Measurements from ENCODE around the gene N4BP3. TPM values are rescaled to one million over a fixed set of nuclear protein-coding genes. Genes with fewer than 3 reads are reported as not detected.

Gene N4BP3
- total RNA-seq, 1 experiment from 2014 or later: 32.0 TPM

DNA sequence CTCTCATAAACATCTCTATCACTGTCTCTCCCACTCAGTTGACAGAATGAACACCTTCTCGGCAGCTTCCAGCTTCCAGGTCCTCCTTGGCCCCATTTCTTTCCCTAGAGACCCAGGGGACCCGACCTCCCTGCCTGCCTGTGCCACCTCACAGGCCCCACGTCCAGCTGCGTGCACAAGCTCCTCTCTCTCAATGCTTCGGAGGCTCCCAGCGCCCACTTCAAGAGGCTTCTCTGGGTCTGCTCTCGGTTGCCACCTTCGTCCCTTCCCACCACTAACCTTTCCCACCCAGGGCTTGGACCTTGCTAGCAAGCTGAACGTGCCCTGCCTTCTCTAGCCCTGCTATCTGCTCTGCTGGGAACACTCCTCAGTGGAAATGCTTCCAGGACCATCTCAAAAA, 2.8 kb upstream of the N4BP3 start:
- H3K36me3 ChIP-seq (replicated peaks; ENCODE audit: control insufficient read depth, insufficient read depth, low read length): no peaks in the 10 kb centered on the region
- no peaks in the 10 kb centered on the region for H3K27me3 ChIP-seq (ENCODE audit: control insufficient read depth, insufficient read depth, low read length)
- peak; percentile 16 for DNase-seq
- H3K4me3 ChIP-seq (ENCODE audit: insufficient read depth, low read depth, low read length): no peak overlapping the region

DNA sequence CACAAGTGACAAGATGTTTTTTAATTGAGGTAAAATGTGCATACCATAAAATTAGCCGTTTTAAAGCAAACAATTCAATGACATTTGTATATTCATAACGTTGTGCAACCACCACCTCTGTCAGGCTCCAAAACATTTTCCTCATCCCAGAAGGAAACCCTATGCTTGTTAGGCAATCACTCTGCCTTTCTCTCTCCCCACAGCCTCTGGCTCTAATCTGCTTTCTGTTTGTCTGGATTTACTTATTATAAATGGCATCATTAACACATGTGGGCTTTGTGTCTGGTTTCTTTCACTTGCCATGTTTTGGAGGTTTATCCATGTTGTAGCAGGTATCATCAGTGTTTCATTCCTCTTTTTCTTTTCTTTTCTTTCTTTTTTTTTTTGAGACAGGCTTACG, 1.4 kb upstream of the N4BP3 start:
- Histone ChIP-seq H3K36me3 (replicated peaks; ENCODE audit: control insufficient read depth, insufficient read depth, low read length) (no peaks in the 10 kb centered on the region; the same call in 1 of the 2 replicates), H3K27me3 (ENCODE audit: control insufficient read depth, insufficient read depth, low read length) (no peaks in the 10 kb centered on the region), H3K4me3 (ENCODE audit: insufficient read depth, low read depth, low read length) (no peak overlapping the region)
- DNase-seq: no peak

DNA sequence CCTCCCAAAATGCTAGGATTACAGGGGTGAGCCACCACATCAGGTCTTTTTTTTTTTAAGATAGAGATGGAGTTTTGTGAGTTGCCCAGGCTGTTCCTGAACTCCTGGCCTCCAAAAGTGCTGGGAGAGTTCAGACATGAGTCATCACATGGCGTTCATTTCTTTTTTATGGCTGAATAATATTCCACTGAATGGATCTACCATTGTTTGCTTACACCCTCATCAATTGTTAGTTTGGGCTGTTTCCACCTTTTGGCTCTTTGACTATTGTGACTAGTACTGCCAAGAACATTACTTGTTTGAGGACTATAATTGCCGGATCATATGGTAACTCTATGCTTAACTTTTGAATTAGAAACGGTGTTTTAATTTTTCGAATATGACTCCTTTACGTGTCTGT, 787 bp upstream of the N4BP3 start:
- no peak for DNase-seq
- H3K27me3 ChIP-seq (ENCODE audit: control insufficient read depth, insufficient read depth, low read length): no peaks in the 10 kb centered on the region
- peaks cover 1% of the 10 kb centered on the region for H3K36me3 ChIP-seq (replicated peaks; ENCODE audit: control insufficient read depth, insufficient read depth, low read length)
- no peak overlapping the region for H3K4me3 ChIP-seq (ENCODE audit: insufficient read depth, low read depth, low read length)

DNA sequence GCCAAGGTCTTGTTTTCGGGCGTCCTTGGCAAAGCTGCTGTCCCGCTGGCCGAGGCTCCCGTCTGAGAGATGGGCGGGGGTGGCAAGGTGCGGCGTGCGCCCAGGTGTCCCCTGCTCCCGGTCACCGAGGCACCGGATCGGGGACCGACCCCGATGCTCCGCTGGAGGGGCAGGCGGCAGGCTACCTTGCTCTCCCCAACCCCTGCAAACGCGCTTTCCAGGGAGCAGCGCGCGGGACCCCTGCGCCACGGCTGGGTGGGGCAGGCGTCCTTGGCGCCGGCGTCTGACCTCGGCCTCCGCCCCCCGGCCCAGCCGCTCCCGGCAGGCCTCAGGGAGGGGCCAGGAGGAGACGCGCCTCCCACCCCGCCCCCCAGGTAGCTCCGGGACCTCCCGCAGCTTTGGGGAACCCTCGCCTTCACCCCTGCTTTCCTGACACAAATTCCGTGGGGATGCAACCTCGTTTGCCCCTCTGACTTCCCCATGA, 551 bp downstream of the N4BP3 start:
- Histone ChIP-seq H3K4me3 (ENCODE audit: insufficient read depth, low read depth, low read length) (peak overlapping the region; percentile 93), H3K36me3 (replicated peaks; ENCODE audit: control insufficient read depth, insufficient read depth, low read length) (peaks cover 1% of the 10 kb centered on the region), H3K27me3 (ENCODE audit: control insufficient read depth, insufficient read depth, low read length) (no peaks in the 10 kb centered on the region)
- peak; percentile 90 for DNase-seq

DNA sequence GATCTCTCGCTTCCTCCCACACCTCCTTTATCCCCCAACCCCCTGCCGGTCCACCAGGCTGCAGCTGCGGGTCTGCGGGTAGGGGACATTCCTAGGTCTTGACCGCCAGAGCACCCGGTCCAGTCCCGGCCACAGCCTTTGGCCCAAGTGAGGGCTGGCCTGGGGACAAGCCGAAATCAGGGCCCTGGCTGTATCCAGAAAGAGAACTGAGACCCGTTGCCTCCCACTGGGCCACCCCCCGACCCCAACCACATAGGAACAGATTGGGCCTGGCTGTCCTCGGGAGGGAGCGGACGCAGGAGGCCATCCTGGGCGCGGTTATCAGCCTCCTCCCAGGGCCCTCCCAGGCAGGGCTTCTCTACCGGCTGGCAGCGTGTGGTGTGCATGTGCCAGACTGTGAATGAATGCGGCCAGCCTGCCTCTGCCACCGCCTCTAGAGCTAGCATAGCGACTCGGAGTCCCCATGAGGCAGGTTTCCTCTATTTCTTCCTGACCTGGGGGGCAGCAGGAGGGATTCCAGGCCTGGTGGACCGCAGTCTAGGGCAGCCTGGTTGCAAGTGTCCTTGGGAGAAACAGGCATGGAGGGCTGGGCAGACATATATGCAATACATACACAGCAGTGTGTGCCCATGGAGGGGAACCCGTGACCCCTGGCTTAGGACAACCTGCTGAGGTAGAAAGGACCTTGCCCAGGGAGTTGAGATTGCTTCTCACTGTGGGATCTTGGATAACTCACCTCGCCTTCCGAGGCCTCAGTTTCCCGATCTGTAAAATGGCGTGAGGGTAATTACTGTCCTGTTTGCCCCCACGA, 1.2 kb downstream of the N4BP3 start:
- DNase-seq: no peak
- Histone ChIP-seq H3K4me3 (ENCODE audit: insufficient read depth, low read depth, low read length) (peak overlapping the region; percentile 93), H3K27me3 (ENCODE audit: control insufficient read depth, insufficient read depth, low read length) (no peaks in the 10 kb centered on the region), H3K36me3 (replicated peaks; ENCODE audit: control insufficient read depth, insufficient read depth, low read length) (peaks cover 3% of the 10 kb centered on the region)

DNA sequence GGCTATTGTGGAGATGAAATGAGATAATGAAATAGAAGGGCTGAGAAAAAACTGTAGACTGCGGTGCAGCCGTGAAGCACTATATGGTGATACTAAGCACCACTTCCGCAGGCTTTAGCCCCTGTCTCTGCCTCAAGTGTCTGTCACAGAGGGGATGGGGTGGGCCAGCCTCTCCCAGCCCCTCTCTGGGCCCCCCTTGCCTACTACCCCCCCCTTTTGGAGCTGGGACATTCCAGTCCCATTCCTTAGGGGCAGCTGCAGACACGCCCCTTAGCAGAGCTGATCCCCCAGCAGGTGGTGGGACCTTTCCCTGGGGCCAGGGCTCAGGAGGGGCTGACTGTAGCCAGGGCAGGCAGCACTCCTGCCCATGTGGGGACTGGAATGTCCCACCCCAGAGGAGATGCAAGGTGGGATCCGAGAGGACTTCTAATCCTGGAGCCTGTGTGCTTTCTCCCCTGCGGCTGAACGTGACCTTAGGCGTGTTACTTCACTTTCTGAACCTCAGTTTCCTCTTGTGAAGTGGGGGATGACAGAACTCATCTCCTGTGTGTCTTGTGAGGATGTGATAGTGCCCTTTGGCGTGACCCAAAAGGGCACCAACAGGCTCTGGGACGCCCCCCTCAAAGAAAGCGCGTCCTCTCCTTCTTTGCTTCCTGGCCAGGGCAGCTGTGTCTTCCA, 1.9 kb downstream of the N4BP3 start:
- H3K27me3 ChIP-seq (ENCODE audit: control insufficient read depth, insufficient read depth, low read length): no peaks in the 10 kb centered on the region
- H3K36me3 ChIP-seq (replicated peaks; ENCODE audit: control insufficient read depth, insufficient read depth, low read length): peaks cover 4% of the 10 kb centered on the region
- H3K4me3 ChIP-seq (ENCODE audit: insufficient read depth, low read depth, low read length): peak overlapping the region; percentile 93
- DNase-seq: peak; percentile 91

DNA sequence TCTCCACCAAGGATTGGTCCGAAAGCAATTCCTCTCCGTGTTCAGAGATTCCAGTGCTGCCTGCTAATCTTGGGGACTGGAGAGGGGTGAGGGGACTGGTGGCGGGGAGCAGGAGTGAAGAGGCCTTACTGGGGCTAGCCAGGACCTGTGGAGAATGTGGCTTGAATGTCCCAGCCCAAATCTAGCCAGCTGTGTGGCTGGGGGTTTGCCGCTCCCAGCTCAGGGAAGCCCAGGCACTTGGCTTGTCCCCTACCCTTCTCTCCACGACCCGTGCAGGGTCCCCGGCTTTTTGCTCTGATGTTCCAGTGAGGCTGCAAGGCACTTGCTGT, 2.4 kb downstream of the N4BP3 start:
- H3K4me3 ChIP-seq (ENCODE audit: insufficient read depth, low read depth, low read length): peak overlapping the region; percentile 27
- DNase-seq: no peak
- H3K27me3 ChIP-seq (ENCODE audit: control insufficient read depth, insufficient read depth, low read length): no peaks in the 10 kb centered on the region
- H3K36me3 ChIP-seq (replicated peaks; ENCODE audit: control insufficient read depth, insufficient read depth, low read length): peaks cover 4% of the 10 kb centered on the region

DNA sequence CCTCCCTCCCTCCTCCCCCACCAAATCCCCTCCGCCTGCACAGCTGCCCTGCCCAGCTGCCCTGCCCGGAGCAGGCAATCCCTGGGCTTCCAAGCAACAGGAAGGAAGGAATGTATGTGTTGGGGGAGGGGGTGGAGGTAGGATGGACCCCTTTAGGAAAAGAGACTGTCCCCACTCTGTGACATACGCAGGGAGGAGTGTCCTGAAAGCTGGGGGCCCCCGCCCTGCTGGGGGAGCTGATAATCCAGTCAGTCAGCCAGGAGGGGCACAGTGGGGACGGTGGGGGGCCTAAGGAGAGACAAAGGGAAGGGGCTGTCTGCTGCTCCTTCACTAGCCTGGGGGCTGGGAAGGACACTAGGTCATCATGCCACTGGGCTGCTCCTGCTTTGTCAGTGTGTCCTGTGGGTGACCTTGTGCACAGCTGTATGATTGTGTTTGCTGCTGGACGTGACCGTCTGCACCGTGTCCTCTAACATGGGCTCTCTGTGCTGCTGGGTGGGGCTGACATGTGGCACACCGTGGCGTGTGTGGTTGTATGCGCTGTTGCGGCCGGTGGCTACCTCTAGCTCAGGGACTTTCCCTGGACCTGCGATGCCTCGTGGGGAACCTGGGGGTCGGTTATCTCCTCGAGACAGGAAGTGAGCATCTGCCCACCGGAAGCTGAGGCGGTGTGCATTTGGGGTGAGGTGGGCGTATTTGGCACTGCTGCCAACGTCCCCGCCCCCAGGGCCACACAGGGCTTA, 3.0 kb downstream of the N4BP3 start:
- Histone ChIP-seq H3K27me3 (ENCODE audit: control insufficient read depth, insufficient read depth, low read length) (no peaks in the 10 kb centered on the region), H3K4me3 (ENCODE audit: insufficient read depth, low read depth, low read length) (peak overlapping the region; percentile 27), H3K36me3 (replicated peaks; ENCODE audit: control insufficient read depth, insufficient read depth, low read length) (peaks cover 8% of the 10 kb centered on the region)
- peak; percentile 78 for DNase-seq

DNA sequence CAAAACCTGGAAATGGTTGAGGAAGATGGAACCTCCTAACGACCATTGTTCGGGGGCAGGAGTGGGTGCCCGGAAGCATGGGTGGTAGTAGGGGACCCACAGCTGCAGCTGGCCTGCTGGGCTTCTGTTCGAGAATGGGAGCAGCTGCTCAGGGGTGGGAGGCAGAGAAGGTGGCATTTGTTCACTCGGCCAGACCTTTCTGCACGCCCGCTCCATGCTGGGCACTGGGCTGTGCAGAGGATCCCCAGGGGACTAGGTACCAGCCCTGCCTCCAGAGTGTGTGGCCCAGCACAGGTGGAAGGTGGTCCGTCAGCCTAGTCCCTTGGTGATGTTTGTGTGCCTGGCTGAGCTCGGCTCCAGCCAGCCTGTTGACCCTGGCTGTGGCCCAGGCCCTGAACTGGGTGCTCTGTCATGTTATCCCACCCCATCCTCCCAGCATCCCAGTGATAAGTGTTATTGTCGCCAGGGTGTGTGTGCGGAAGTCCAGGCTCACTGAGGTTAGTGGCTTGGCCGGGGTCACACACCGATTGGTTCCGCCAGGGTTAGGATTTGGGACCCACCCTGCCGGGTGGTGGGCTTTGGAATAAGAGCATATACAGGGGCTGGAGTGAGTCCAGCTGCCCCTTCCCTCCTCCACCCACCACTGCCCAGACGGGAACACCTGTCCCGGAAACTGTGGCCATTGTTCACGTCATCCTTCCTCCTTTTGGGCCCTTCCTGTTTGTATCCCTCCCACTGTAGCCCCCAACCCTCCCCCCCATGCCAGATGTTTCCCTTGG, 4.8 kb downstream of the N4BP3 start:
- Histone ChIP-seq H3K4me3 (ENCODE audit: insufficient read depth, low read depth, low read length) (no peak overlapping the region), H3K36me3 (replicated peaks; ENCODE audit: control insufficient read depth, insufficient read depth, low read length) (peaks cover 18% of the 10 kb centered on the region), H3K27me3 (ENCODE audit: control insufficient read depth, insufficient read depth, low read length) (no peaks in the 10 kb centered on the region)
- DNase-seq: peak; percentile 27

DNA sequence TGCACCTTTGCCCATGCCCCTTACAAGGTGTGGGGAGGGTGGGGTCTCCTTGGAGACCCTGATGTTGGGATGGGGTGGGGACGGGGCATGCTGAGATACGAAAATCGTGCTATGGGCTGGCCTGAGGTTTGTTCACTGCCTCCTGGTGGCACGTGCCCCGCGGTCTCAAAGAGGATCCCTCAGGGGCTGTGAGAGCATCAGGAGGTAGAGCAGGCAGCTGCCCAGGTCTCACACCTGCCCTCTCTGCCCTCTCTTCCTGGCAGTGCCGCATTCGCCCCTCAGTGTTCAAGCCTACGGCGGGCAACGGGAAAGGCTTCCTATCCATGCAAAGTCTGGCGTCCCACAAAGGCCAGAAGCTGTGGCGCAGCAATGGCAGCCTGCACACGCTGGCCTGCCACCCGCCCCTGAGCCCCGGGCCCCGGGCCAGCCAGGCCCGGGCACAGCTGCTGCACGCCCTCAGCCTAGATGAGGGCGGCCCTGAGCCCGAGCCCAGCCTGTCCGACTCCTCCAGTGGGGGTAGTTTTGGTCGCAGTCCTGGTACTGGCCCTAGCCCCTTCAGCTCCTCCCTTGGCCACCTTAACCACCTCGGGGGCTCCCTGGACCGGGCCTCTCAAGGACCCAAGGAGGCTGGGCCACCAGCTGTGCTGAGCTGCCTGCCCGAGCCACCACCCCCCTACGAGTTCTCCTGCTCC, 6.7 kb downstream of the N4BP3 start:
- Histone ChIP-seq H3K4me3 (ENCODE audit: insufficient read depth, low read depth, low read length) (no peak overlapping the region), H3K27me3 (ENCODE audit: control insufficient read depth, insufficient read depth, low read length) (no peaks in the 10 kb centered on the region), H3K36me3 (replicated peaks; ENCODE audit: control insufficient read depth, insufficient read depth, low read length) (peaks cover 18% of the 10 kb centered on the region)
- DNase-seq: peak; percentile 69

DNA sequence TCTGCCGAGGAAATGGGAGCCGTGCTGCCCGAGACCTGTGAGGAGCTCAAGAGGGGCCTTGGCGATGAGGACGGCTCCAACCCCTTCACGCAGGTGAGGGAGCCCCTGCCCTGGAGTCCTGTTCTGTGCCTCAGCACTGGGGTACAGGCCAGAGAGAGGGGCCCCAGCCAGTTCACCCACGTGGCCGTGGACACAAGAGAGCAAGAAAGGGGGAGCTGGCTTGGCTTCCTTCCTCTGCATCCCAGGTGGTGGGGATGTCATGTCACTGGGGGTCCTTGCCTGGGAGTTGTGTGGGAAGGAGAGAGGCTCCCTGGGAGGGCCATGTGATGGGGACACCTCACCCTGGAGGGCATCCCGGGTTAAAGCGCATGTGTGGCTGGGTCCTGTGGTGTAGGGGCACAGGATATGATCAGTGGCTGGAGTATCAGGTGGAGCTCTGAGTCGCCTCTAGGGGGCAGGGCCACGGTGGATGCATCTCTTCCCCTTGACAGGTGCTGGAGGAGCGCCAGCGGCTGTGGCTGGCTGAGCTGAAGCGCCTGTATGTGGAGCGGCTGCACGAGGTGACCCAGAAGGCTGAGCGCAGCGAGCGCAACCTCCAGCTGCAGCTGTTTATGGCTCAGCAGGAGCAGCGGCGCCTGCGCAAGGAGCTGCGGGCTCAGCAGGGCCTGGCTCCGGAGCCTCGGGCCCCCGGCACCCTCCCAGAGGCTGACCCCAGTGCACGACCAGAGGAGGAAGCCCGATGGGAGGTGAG, 7.5 kb downstream of the N4BP3 start:
- Histone ChIP-seq H3K4me3 (ENCODE audit: insufficient read depth, low read depth, low read length) (no peak overlapping the region), H3K36me3 (replicated peaks; ENCODE audit: control insufficient read depth, insufficient read depth, low read length) (peaks cover 18% of the 10 kb centered on the region), H3K27me3 (ENCODE audit: control insufficient read depth, insufficient read depth, low read length) (no peaks in the 10 kb centered on the region)
- peak; percentile 93 for DNase-seq

DNA sequence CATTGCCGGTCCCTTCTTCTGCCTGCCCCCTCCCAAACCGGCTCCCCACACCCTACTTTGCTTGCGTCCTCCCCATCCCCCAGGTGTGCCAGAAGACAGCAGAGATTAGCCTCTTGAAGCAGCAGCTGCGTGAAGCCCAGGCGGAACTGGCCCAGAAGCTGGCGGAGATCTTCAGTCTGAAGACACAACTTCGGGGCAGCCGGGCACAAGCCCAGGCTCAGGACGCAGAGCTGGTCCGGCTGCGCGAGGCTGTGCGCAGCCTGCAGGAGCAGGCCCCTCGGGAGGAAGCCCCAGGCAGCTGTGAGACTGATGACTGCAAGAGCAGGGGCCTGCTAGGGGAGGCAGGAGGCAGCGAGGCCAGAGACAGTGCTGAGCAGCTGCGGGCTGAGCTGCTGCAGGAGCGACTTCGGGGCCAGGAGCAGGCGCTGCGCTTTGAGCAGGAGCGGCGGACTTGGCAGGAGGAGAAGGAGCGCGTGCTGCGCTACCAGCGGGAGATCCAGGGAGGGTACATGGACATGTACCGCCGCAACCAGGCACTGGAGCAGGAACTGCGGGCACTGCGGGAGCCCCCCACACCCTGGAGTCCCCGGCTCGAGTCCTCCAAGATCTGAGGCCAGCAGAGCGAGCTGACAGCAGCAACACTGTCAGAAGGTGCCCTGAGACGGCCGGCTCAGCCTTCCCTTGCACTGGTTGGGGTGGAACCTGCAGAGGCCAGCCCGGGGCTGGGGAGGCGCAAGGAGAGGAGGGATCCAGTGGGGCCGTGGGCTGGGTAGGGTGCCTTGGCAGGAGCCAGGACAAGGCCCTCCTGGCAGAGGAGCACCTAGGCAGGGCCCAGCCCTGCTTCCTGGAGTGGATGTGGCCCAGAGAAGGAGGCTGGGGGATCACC, 8.3 kb downstream of the N4BP3 start:
- Histone ChIP-seq H3K4me3 (ENCODE audit: insufficient read depth, low read depth, low read length) (no peak overlapping the region), H3K36me3 (replicated peaks; ENCODE audit: control insufficient read depth, insufficient read depth, low read length) (peaks cover 18% of the 10 kb centered on the region), H3K27me3 (ENCODE audit: control insufficient read depth, insufficient read depth, low read length) (no peaks in the 10 kb centered on the region)
- peak; percentile 46 for DNase-seq

Data from H7 (cell line).